Transverse colon (tissue), 4 donors: ENCODE results near the gene FKBP1A. TPM values are rescaled to one million over a fixed set of nuclear protein-coding genes. Genes with fewer than 3 reads are reported as not detected.
"Not testable (repeated sequence)": the region's sequence is repeated elsewhere in the genome, so short reads cannot be mapped to it uniquely, and the experiment has no call there.

Experiments used
- DNase-seq: peaks from one replicate; pipeline ENCODE4 v3.0.0-alpha.2; 2019
- H3K27ac ChIP-seq, 4 donors: fragments of 200-600 bp; sonication (generic); 2 replicates each; pipeline ENCODE4 v1.5.1; 2016 to 2018; ENCODE audit warnings: inconsistent platforms in 4 of 4
- H3K27me3 ChIP-seq: fragments of 200-600 bp; sonication (generic); 2 replicates; pipeline ENCODE4 v1.5.1; 2017; ENCODE audit warnings: inconsistent platforms
- H3K36me3 ChIP-seq, 4 donors: fragments of 200-600 bp; sonication (generic); 2 replicates each; pipeline ENCODE4 v1.5.1; 2017 to 2019; ENCODE audit warnings: inconsistent platforms in 4 of 4
- H3K4me1 ChIP-seq, 4 donors: fragments of 200-600 bp; sonication (generic); 2 replicates each; pipeline ENCODE4 v1.5.1; 2017 to 2020; ENCODE audit warnings: inconsistent platforms in 4 of 4
- H3K4me3 ChIP-seq, 4 donors: fragments of 200-600 bp; sonication (generic); 1 replicate in 1 of 4; 2 replicates in 3 of 4; pipeline versions ENCODE4 v1.5.1 to v1.6.1; 2017 to 2019; ENCODE audit warnings: inconsistent platforms in 4 of 4
- H3K9me3 ChIP-seq, 2 donors: fragments of 200-600 bp; sonication (generic); 2 replicates each; pipeline ENCODE4 v1.5.1; 2017 to 2019; ENCODE audit warnings: inconsistent platforms in 2 of 2
- EP300 ChIP-seq: sonication (generic); formaldehyde crosslinking; IDR thresholded peaks from one replicate; pipeline ENCODE4 v1.6.1; 2017; ENCODE audit warnings: antibody characterized with exemption, low read depth
- POLR2A ChIP-seq: fragments of 450-650 bp; IDR thresholded peaks from one replicate; pipeline ENCODE4 v1.6.1; 2016; ENCODE audit warnings: antibody characterized with exemption, mild to moderate bottlenecking, moderate library complexity
- POLR2AphosphoS5 ChIP-seq, 3 donors: sonication (generic); formaldehyde crosslinking; IDR thresholded peaks; one replicate each; pipeline ENCODE4 v1.6.1; 2016; ENCODE audit warnings: antibody characterized with exemption in 3 of 3
- WGBS, 2 donors: methylation state at CpG; one replicate each; pipeline ENCODE4 v1.1.5; 2018; ENCODE audit warnings: low coverage in 1 of 2; 5-methylcytosine and 5-hydroxymethylcytosine counted together
- in situ Hi-C, 4 donors: fragments of 200-750 bp; cut with MboI; loops; one replicate each; pipeline versions ENCODE4 v1.15.0 to v1.15.1; 2017; ENCODE audit warnings: low sequenced_read_pairs in 3 of 4, low pct_ligation_motif_present in 1 of 4, low pct_unique_long_range_greater_than_20kb in 1 of 4
- intact Hi-C: fragments of 100-400 bp; cut with DNase I; formaldehyde crosslinking; loops from one replicate; pipeline ENCODE4 v1.15.1; 2023; ENCODE audit warnings: low total_unique reads
- total RNA-seq, 4 donors: library from RNA; depleted of rRNA; stranded (reverse); fragments of >200 nt; gene quantifications; one replicate each; pipeline ENCODE4 v1.1.0, GENCODE V29; 2016
- TF ChIP-seq, protein P1 (sequence below), 5 experiments: fragments of 200-600 bp in 3 of 5; fragments of 450-650 bp in 2 of 5; sonication (generic) in 3 of 5; IDR thresholded peaks; 1 replicate in 2 of 5; 2 replicates in 3 of 5; pipeline ENCODE4 v1.5.1; 2016 to 2017; ENCODE audit warnings: antibody characterized with exemption in 5 of 5, inconsistent platforms in 3 of 5, mild to moderate bottlenecking in 2 of 5, moderate library complexity in 1 of 5

The FKBP1A gene
- total RNA-seq, 4 donors from 2014 or later: 120 to 202 (median 144) TPM

- Histone ChIP-seq H3K27me3 (no peaks in the 10 kb centered on the region), H3K9me3 (peaks cover 4 to 11% of the 10 kb centered on the region in 2 donors), H3K4me1 (no peaks in the 10 kb centered on the region), H3K36me3 (no peaks in the 10 kb centered on the region), H3K4me3 (no peak overlapping the region), H3K27ac (no peak overlapping the region)
- intact Hi-C loops: no loop called here
- in situ Hi-C loops: no loop called here
- 85 to 100% methylated on average over 1 to 2 of the region's 2 CpGs for WGBS, 2 donors
- no peak for DNase-seq
- TF ChIP-seq EP300 (no peak), POLR2AphosphoS5 (IDR thresholded peaks at IDR 0.05) (no peak), POLR2A (no peak)
- TF ChIP-seq, protein P1, sequence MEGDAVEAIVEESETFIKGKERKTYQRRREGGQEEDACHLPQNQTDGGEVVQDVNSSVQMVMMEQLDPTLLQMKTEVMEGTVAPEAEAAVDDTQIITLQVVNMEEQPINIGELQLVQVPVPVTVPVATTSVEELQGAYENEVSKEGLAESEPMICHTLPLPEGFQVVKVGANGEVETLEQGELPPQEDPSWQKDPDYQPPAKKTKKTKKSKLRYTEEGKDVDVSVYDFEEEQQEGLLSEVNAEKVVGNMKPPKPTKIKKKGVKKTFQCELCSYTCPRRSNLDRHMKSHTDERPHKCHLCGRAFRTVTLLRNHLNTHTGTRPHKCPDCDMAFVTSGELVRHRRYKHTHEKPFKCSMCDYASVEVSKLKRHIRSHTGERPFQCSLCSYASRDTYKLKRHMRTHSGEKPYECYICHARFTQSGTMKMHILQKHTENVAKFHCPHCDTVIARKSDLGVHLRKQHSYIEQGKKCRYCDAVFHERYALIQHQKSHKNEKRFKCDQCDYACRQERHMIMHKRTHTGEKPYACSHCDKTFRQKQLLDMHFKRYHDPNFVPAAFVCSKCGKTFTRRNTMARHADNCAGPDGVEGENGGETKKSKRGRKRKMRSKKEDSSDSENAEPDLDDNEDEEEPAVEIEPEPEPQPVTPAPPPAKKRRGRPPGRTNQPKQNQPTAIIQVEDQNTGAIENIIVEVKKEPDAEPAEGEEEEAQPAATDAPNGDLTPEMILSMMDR (IDR thresholded peaks at IDR 0.05): no peak
These were observed 46.4 kb downstream of the FKBP1A start for GRCh38 chr20:1346315-1346969.

GRCh38 chr20:1345756-1346093 is 47.1 kb downstream of the FKBP1A start:
- Histone ChIP-seq H3K4me1 (no peaks in the 10 kb centered on the region), H3K27me3 (no peaks in the 10 kb centered on the region), H3K27ac (no peak overlapping the region), H3K9me3 (peaks cover 4 to 11% of the 10 kb centered on the region in 2 donors), H3K36me3 (no peaks in the 10 kb centered on the region), H3K4me3 (no peak overlapping the region)
- intact Hi-C loops (no loop called here), in situ Hi-C loops (no loop called here)
- 34% methylated on average over 1 of the region's 1 CpG; no CpG with 5 or more reads in 1 of the 2 donors for WGBS, 2 donors
- TF ChIP-seq POLR2A (no peak), EP300 (no peak), POLR2AphosphoS5 (IDR thresholded peaks at IDR 0.05) (no peak)
- TF ChIP-seq, protein P1 (IDR thresholded peaks at IDR 0.05): no peak
- no peak for DNase-seq

DNA sequence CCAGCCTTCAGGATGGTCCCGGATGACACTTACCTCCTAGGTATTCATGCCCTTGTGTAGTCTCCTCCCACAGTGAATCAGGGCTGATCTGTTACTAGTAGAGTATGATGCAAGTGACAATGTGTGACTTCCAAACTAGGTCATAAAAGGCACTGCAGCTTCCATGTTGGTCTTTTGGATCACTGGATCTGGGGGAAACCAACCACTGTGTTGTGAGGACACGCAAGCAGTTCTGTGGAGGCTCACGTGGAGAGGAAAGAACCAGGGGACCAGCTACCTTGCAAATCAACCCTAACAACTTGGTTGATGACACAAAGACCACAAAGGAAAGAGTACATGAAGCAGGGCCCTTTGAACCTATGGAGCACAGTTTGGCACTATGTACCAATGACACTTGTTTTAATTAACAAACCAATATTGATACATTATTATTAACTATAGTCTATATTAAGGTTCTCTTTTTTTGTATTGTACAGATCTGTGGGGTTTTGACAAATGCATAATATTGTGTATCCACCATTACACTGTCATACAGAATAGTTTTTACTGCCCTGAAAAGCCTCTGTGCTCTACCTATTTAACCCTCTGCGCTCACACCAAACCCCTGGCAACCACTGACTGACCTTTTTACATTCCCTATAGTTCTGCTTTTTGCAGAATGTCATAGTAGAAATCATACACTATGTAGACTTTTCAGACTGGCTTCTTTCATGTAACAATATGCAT is 47.7 kb downstream of the FKBP1A start:
- H3K4me1 ChIP-seq: no peaks in the 10 kb centered on the region
- WGBS, 2 donors: 91 to 97% methylated on average over 3 to 4 of the region's 4 CpGs
- H3K4me3 ChIP-seq: no peak overlapping the region
- intact Hi-C loops (no loop called here), in situ Hi-C loops (no loop called here)
- no peaks in the 10 kb centered on the region for H3K36me3 ChIP-seq
- no peak overlapping the region for H3K27ac ChIP-seq
- no peaks in the 10 kb centered on the region for H3K27me3 ChIP-seq
- H3K9me3 ChIP-seq: peaks cover 4 to 11% of the 10 kb centered on the region in 2 donors
- no peak for TF ChIP-seq POLR2A
- no peak for TF ChIP-seq POLR2AphosphoS5 (IDR thresholded peaks at IDR 0.05)
- TF ChIP-seq, protein P1 (IDR thresholded peaks at IDR 0.05): no peak
- DNase-seq: no peak

DNA sequence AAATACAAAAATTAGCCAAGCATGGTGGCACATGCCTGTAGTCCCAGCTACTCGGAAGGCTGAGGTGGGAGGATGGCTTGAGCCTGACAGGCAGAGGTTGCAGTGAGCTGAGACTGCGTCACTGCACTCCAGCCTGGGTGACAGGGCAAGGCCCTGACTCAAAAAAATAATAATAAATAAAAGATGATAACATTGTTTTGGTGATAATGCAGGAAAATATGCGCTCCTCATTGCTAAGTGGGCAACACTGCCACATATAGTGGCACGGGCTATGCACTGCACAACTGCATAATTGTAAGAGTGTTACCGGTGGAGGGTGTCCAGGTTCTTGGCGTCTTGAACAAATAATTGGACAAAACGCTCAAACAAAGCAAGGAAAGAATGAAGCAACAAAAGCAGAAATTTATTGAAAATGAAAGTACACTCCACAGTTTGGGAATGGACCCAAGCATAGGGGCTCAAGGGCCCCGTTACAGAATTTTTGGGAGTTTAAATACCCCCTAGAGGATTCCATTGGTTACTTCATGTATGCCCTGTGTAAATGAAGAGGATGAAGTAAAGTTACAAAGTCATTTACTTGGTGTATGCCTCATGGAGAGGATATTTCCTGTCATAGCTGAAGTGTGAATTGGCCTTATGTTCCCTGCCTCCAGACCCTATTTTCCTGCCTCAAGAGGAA is 49.3 kb downstream of the FKBP1A start:
- not testable (repeated sequence) for H3K4me3 ChIP-seq, H3K4me1 ChIP-seq

More for the DNA sequence above, 49.3 kb downstream of the FKBP1A start:
- H3K27ac ChIP-seq, DNase-seq, intact Hi-C loops, H3K27me3 ChIP-seq, H3K36me3 ChIP-seq, in situ Hi-C loops, H3K9me3 ChIP-seq: not testable (repeated sequence)
- WGBS, 2 donors: 68 to 90% methylated on average over 4 to 8 of the region's 8 CpGs
